Lower leg skin (tissue), 3 donors: ENCODE results near the gene IMMP2L.

Source experiments
- CTCF ChIP-seq, 3 donors: fragments of 450-650 bp; IDR thresholded peaks; one replicate each; pipeline ENCODE4 v1.5.1; 2016; ENCODE audit warnings: antibody characterized with exemption in 3 of 3, mild to moderate bottlenecking in 3 of 3, moderate library complexity in 2 of 3
- POLR2A ChIP-seq, 2 donors: fragments of 450-650 bp; IDR thresholded peaks; one replicate each; pipeline ENCODE4 v1.6.1; 2016 to 2017; ENCODE audit warnings: antibody characterized with exemption in 2 of 2, mild to moderate bottlenecking in 1 of 2, moderate library complexity in 1 of 2

- TF ChIP-seq CTCF (IDR thresholded peaks at IDR 0.05) (no peak), POLR2A (IDR thresholded peaks at IDR 0.05) (no peak)
Observed at GRCh38 chr7:111413739-111414138, 148.6 kb downstream of the IMMP2L start.
